Ovary (tissue), 3 donors: ENCODE results near the gene TMCO4.
"Not testable (repeated sequence)": the region's sequence is repeated elsewhere in the genome, so short reads cannot be mapped to it uniquely, and the experiment has no call there.

Experiments
- POLR2A ChIP-seq: fragments of 450-650 bp; IDR thresholded peaks from one replicate; pipeline ENCODE4 v1.6.1; 2017; ENCODE audit warnings: antibody characterized with exemption, mild to moderate bottlenecking, moderate library complexity
- TF ChIP-seq, protein P1 (sequence below), 3 donors: fragments of 450-650 bp in 2 of 3; fragments of 200-600 bp in 1 of 3; IDR thresholded peaks; one replicate each; pipeline versions ENCODE4 v1.5.1 to v1.8.0; 2016 to 2022; ENCODE audit warnings: antibody characterized with exemption in 3 of 3, mild to moderate bottlenecking in 1 of 3
- donor health status: DM: no; HTN: no; CAD: no.

DNA sequence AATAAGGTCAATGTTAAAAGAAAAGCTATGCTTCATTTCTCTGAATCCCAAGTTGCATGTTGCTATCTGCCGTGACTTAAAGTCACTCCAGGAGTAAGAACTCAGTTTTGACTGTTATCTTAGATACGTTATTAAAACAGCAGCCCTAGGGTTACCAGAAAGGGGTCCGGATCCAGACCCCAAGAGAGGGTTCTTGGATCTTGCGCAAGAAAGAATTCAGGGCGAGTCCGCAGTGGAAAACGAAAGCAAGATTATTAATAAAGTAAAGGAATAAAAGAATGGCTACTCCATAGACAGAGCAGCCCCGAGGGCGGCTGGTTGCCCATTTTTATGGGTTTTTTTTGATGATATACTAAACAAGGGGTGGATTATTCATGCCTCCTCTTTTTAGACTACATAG lies 47.6 kb upstream of the TMCO4 start:
- not testable (repeated sequence) for TF ChIP-seq POLR2A
- TF ChIP-seq, protein P1, sequence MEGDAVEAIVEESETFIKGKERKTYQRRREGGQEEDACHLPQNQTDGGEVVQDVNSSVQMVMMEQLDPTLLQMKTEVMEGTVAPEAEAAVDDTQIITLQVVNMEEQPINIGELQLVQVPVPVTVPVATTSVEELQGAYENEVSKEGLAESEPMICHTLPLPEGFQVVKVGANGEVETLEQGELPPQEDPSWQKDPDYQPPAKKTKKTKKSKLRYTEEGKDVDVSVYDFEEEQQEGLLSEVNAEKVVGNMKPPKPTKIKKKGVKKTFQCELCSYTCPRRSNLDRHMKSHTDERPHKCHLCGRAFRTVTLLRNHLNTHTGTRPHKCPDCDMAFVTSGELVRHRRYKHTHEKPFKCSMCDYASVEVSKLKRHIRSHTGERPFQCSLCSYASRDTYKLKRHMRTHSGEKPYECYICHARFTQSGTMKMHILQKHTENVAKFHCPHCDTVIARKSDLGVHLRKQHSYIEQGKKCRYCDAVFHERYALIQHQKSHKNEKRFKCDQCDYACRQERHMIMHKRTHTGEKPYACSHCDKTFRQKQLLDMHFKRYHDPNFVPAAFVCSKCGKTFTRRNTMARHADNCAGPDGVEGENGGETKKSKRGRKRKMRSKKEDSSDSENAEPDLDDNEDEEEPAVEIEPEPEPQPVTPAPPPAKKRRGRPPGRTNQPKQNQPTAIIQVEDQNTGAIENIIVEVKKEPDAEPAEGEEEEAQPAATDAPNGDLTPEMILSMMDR (IDR thresholded peaks at IDR 0.05): not testable (repeated sequence)
